Fibroblast of pulmonary artery (primary cell): ENCODE data around the gene POLE3.
A peak's percentile ranks its signal among the peaks of the same experiment; 100 is the strongest.
"Not testable (repeated sequence)": the region's sequence is repeated elsewhere in the genome, so short reads cannot be mapped to it uniquely, and the experiment has no call there.

Experiments used
- DNase-seq: peaks from one replicate; pipeline ENCODE4 v3.0.0-alpha.2; 2010; ENCODE audit warnings: low read depth
- H3K4me3 ChIP-seq: replicated peaks from 2 replicates; pipeline ENCODE4 v1.5.1; 2011; ENCODE audit warnings: low read depth, mild to moderate bottlenecking, control low read depth, low read length, moderate library complexity
- TF ChIP-seq, protein P1 (sequence below): IDR thresholded peaks from 2 replicates; pipeline ENCODE4 v1.5.1; 2011; ENCODE audit warnings: mild to moderate bottlenecking, control low read depth, low read length, inconsistent platforms; ENCODE audit errors: missing control alignments

Gene POLE3

GRCh38 chr9:113425072-113425471 is 14.6 kb upstream of the POLE3 start:
- DNase-seq, result no peak
- TF ChIP-seq, protein P1, sequence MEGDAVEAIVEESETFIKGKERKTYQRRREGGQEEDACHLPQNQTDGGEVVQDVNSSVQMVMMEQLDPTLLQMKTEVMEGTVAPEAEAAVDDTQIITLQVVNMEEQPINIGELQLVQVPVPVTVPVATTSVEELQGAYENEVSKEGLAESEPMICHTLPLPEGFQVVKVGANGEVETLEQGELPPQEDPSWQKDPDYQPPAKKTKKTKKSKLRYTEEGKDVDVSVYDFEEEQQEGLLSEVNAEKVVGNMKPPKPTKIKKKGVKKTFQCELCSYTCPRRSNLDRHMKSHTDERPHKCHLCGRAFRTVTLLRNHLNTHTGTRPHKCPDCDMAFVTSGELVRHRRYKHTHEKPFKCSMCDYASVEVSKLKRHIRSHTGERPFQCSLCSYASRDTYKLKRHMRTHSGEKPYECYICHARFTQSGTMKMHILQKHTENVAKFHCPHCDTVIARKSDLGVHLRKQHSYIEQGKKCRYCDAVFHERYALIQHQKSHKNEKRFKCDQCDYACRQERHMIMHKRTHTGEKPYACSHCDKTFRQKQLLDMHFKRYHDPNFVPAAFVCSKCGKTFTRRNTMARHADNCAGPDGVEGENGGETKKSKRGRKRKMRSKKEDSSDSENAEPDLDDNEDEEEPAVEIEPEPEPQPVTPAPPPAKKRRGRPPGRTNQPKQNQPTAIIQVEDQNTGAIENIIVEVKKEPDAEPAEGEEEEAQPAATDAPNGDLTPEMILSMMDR, result no peak
- no peak overlapping the region for H3K4me3 ChIP-seq

GRCh38 chr9:113421726-113422125 is 11.3 kb upstream of the POLE3 start:
- no peak overlapping the region for H3K4me3 ChIP-seq
- no peak for DNase-seq
- TF ChIP-seq, protein P1, result no peak

DNA sequence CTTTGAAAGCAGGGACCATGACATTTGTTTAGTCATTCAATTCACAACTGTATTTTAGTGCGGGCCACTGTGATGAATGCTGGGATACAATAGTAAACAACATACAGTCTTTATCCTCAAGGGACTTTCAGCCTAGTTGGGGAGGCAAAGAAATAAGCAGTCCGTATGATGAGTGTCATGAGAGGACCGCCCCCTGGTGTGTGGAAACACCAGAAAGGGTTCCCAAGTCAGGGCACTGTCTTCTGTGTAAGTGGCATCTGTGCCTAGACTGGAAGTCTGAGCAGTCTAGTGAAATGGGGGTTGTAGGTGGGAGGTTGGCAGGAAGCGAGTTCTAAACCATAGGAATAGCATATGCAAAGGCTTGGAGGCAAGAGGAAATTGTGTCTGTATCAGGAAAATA is 6.9 kb upstream of the POLE3 start:
- no peak overlapping the region for H3K4me3 ChIP-seq
- TF ChIP-seq, protein P1, result no peak
- DNase-seq, result no peak

DNA sequence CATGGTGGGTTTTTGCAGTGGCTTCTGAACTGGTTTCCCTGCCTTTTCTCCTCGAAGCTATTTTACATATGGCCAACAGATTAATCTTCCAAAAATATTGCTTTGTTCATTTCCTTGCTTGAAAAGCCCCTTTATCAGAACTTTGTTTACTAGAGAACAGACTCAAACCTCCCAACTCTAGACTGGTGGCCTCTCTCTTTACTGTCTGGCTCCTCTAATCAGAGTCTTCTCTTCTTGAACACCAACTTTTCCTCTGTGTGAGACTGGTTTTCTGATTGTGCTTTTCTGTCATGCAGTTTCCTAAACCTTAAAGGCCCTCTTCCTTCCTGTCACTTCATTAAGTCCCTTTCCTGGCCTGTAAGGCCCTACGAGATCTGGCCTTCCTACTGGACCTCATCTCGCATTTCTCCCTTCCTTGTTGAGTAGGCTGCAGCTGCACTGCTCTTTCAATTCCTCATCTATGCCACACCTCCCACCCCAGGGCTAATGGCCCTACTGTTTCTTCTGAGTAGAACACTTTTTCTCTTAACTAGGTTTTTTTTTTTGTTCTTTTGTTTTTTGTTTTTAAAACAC is 5.8 kb upstream of the POLE3 start:
- no peak overlapping the region for H3K4me3 ChIP-seq
- TF ChIP-seq, protein P1, result no peak
- DNase-seq, result no peak

DNA sequence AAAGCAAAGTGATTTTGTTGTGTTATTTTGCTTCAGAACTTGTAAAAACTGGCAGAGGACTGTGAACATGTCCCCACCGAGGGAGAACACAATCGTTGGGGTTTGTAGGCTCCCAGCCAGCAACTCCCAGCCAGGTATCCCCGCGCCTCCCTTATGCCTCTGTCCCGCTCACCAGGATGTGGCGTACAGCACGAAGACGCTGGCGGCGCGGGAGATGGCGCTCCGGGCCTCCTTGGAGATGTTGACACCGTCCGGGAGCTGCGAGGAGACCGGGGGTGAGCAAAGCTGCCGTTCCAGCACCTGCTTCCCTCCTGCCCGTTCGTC is 630 bp downstream of the POLE3 start:
- peak overlapping the region; percentile 64 for H3K4me3 ChIP-seq
- no peak for DNase-seq
- TF ChIP-seq, protein P1, result no peak

- TF ChIP-seq, protein P1, result no peak
- no peak for DNase-seq
- H3K4me3 ChIP-seq, result peak overlapping the region; percentile 64
Observed at GRCh38 chr9:113409481-113409880, 994 bp downstream of the POLE3 start.

DNA sequence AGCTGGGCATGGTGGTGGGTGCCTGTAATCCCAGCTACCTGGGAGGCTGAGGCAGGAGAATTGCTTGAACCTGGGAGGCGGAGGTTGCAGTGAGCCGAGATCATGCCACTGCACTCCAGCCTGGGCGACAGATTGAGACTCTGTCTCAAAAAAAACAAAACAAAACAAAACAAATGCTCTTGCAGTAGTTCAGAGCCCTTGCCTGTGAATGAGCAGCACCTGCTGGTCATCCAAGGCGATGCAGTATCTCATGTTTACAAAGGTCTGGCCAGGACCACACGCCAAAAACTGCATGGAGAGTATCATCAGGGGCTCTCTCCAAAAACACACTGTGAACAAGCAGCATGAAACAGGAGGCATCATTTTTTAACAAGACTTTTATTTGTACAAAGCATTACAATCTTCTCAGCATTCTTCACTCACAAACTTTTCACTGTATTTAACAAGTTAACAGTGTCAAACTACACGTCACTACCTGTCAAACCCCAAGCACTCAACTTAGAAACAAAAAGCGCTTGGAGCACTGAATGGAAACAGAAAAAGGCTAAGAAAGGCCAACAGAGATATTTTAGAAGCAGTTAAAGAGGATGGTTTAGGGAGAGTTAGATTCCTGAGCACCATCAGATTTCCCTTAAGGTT is 3.5 kb downstream of the POLE3 start:
- peak; percentile 87 for DNase-seq
- TF ChIP-seq, protein P1, result peak; percentile 85
- not testable (repeated sequence) for H3K4me3 ChIP-seq

GRCh38 chr9:113406353-113406752 is 4.1 kb downstream of the POLE3 start:
- H3K4me3 ChIP-seq, DNase-seq: not testable (repeated sequence)
